Measurements from ENCODE around the gene USP17L19. TPM values are rescaled to one million over a fixed set of nuclear protein-coding genes. Genes with fewer than 3 reads are reported as not detected.
"Not testable (repeated sequence)": the region's sequence is repeated elsewhere in the genome, so short reads cannot be mapped to it uniquely, and the experiment has no call there.

Gene USP17L19, protein sequence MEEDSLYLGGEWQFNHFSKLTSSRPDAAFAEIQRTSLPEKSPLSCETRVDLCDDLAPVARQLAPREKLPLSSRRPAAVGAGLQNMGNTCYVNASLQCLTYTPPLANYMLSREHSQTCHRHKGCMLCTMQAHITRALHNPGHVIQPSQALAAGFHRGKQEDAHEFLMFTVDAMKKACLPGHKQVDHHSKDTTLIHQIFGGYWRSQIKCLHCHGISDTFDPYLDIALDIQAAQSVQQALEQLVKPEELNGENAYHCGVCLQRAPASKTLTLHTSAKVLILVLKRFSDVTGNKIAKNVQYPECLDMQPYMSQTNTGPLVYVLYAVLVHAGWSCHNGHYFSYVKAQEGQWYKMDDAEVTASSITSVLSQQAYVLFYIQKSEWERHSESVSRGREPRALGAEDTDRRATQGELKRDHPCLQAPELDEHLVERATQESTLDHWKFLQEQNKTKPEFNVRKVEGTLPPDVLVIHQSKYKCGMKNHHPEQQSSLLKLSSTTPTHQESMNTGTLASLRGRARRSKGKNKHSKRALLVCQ
- not detected for total RNA-seq

GRCh38 chr4:9253078-9253477, at the start of gene USP17L19:
USP17L19 (plus strand) TSS chr4:9253378; CDS start chr4:9253378, 0 bp downstream.
- TF ChIP-seq, protein P1, sequence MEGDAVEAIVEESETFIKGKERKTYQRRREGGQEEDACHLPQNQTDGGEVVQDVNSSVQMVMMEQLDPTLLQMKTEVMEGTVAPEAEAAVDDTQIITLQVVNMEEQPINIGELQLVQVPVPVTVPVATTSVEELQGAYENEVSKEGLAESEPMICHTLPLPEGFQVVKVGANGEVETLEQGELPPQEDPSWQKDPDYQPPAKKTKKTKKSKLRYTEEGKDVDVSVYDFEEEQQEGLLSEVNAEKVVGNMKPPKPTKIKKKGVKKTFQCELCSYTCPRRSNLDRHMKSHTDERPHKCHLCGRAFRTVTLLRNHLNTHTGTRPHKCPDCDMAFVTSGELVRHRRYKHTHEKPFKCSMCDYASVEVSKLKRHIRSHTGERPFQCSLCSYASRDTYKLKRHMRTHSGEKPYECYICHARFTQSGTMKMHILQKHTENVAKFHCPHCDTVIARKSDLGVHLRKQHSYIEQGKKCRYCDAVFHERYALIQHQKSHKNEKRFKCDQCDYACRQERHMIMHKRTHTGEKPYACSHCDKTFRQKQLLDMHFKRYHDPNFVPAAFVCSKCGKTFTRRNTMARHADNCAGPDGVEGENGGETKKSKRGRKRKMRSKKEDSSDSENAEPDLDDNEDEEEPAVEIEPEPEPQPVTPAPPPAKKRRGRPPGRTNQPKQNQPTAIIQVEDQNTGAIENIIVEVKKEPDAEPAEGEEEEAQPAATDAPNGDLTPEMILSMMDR (IDR thresholded peaks at IDR 0.05; ENCODE audit: low read depth) = not testable (repeated sequence)

DNA sequence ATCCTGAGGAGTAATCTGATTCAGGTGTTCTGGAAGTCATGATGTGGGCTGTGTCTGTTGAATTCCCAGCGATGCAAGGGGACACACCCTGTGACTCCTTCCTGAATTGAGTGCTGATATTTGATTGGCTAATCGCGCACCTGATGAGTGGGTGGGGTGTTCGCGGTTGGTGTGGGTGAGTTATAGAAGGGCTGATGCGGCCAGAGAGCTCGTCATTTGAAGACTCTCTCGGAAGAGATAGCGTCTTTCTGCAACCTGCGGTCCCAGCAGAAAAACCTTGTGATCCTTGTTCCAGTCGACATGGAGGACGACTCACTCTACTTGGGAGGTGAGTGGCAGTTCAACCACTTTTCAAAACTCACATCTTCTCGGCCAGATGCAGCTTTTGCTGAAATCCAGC, 42.8 kb upstream of the USP17L19 start, which contains the start of gene USP17L10:
Gene USP17L10 (plus strand): TSS at position 301 of the 400 bp plus-strand sequence. CDS start 0 bp downstream, at position 301.
- TF ChIP-seq, protein P1 (IDR thresholded peaks at IDR 0.05; ENCODE audit: low read depth) = not testable (repeated sequence)

GRCh38 chr4:9215105-9215504, 38.1 kb upstream of the USP17L19 start, which contains the start of gene USP17L11:
USP17L11 (plus strand) TSS chr4:9215405; CDS start chr4:9215405, 0 bp downstream.
- TF ChIP-seq, protein P1 (IDR thresholded peaks at IDR 0.05; ENCODE audit: low read depth) = not testable (repeated sequence)

DNA sequence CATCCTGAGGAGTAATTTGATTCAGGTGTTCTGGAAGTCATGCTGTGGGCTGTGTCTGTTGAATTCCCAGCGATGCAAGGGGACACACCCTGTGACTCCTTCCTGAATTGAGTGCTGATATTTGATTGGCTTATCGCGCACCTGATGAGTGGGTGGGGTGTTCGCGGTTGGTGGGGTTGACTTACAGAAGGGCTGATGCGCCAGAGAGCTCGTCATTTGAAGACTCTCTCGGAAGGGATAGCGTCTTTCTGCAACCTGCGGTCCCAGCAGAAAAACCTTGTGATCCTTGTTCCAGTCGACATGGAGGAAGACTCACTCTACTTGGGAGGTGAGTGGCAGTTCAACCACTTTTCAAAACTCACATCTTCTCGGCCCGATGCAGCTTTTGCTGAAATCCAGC, 33.3 kb upstream of the USP17L19 start, which contains the start of gene USP17L12:
Gene USP17L12 (plus strand): TSS at position 301 of the 400 bp plus-strand sequence. CDS start 0 bp downstream, at position 301.
- TF ChIP-seq, protein P1 (IDR thresholded peaks at IDR 0.05; ENCODE audit: low read depth) = not testable (repeated sequence)

DNA sequence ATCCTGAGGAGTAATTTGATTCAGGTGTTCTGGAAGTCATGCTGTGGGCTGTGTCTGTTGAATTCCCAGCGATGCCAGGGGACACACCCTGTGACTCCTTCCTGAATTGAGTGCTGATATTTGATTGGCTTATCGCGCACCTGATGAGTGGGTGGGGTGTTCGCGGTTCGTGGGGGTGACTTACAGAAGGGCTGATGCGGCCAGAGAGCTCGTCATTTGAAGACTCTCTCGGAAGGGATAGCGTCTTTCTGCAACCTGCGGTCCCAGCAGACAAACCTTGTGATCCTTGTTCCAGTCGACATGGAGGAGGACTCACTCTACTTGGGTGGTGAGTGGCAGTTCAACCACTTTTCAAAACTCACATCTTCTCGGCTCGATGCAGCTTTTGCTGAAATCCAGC, 28.6 kb upstream of the USP17L19 start, which contains the start of gene USP17L13:
Gene USP17L13 (plus strand): TSS at position 301 of the 400 bp plus-strand sequence. CDS start 0 bp downstream, at position 301.
- TF ChIP-seq, protein P1 (IDR thresholded peaks at IDR 0.05; ENCODE audit: low read depth) = not testable (repeated sequence)

- TF ChIP-seq, protein P1 (IDR thresholded peaks at IDR 0.05; ENCODE audit: low read depth) = not testable (repeated sequence)
These were observed 19.1 kb upstream of the USP17L19 start, which contains the start of gene USP17L15 for GRCh38 chr4:9234085-9234484. USP17L15 (plus strand) TSS chr4:9234385; CDS start chr4:9234385, 0 bp downstream.

- TF ChIP-seq, protein P1 (IDR thresholded peaks at IDR 0.05; ENCODE audit: low read depth) = not testable (repeated sequence)
These were observed 9.6 kb upstream of the USP17L19 start, which contains the start of gene USP17L17 for GRCh38 chr4:9243579-9243978. USP17L17 (plus strand) TSS chr4:9243879; CDS start chr4:9243879, 0 bp downstream.
